CD4-positive, alpha-beta T cell treated with Interleukin-6 for 4 hours (primary cell): ENCODE results near the gene PLCXD3.
"Not testable (repeated sequence)": the region's sequence is repeated elsewhere in the genome, so short reads cannot be mapped to it uniquely, and the experiment has no call there.

Source experiments
- DNase-seq: peaks from one replicate; pipeline ENCODE4 v3.0.0-alpha.2; 2020; ENCODE audit warnings: mixed read lengths

The PLCXD3 gene

DNA sequence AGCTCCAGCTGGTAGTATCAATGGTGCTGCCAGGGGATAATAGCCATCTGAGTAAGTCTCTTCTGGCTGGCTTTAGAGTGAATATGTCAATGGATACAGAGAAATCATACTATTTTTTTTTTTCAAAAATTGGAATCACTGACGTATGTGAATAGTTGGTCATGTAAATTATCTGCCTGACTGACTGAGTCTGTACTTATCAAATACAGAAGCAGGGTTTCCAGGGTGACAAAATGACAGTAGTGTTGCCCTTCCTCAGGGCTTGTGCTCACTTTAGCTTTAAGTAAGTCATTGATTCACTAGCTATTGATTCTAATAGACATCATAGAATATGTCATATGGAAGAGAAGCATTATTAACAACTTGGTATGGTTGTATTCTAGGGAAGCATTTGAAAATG, 171.1 kb downstream of the PLCXD3 start:
- no peak for DNase-seq

DNA sequence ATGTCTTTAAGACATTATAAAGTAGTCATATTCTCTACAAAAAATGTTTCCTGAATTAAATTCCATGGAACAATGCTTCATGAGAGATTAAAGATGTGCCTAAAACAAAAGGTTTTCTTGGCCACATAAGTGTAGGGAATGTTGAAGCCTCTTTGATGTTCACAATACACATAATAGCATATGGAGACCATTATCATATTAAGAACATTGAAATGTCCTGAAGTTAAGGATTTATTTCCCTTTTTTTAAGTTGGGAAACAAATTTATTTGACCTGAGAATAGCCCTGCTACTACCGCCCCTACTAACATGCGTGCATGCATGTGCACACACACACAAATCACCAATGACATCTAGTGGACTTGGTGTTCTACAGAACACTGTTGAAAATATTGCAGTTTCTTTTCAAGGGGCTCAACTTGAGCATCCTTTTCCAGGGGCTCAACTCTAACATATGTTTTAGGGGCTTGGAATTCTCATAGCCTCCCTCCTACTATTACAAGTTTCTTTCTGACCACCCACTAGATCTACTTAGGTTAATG, 172.2 kb downstream of the PLCXD3 start:
- no peak for DNase-seq

DNA sequence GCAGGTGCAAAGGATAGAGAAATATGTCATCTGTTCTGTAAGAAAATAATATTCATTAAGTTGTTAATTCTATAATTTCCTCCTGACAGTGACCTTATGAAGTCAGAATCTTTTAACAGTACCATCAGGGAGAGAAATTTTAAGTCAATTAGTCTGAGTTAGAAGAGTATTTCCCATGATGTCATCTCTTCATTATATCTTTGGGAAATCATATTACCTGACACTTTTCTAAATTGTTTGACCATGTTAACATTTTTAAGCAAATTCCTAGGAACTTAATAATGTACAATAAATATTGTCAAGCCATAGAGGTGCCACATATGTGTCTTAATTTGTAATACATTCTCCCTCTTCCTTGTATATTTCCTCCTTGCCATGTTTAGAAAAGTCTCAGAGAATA, 172.7 kb downstream of the PLCXD3 start:
- DNase-seq, result no peak

DNA sequence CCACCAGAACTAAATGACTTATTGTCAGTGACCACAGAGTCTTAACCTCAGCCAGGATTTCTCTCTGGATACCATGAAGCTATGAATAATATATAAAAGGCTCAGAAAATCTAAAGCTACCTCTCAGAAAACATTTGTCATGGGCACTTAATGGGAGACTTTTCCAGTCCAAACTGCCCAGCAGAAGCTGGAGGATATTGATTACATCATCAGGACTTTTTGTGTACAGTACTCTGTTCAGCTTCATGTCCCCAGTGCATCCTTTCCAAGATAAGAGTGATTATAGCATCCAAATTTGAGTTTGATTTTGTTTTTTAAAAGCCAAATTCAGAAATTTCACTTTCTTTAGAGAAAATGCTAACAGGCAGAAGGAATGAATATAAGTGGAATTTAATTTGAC, 173.2 kb downstream of the PLCXD3 start:
- no peak for DNase-seq

DNA sequence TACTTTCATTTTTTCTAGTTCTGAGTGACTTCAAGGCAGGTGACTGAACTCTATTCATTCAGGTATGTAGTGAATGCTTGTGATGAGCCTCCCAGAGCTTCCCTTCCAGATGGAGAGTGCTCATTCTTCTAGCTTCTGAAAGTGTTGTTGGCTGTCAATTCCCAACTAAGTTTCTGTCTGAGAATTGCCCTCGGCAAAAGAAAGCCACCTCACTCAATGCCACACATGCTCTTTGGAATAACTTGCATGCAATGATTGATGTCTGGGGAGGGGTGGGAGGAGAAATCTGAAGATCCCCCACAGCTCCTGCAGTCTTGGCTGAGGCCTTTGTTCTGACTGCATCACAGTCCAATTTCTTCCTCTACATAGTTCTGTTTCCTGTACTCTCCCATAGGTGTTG, 173.9 kb downstream of the PLCXD3 start:
- DNase-seq, result no peak

DNA sequence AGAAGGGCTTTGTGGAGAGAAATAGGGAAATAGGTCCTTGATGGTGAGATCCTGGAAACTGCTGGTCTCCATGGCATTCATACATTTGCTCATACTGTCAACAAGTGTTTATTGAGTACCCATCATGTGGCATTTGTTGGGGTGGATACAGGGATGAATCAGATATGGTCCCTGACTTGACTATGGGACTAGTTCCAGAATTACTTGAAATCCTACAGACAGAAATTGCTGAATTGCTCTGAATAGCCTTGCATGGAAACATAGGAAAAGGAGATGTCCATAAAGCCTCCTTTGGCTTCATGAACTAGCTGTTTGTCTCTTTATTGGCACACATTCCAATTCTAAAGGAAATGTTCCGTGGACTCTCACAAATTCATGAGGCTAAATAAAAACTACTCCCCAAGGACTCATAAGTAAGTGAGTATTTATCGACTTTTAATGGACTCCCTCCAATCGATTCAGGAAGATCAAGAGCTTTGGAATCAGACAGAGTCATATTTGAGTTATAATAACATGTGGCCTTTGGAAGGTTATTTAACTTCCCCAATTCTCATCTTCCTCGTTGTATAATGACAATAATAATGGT, 174.7 kb downstream of the PLCXD3 start:
- no peak for DNase-seq

DNA sequence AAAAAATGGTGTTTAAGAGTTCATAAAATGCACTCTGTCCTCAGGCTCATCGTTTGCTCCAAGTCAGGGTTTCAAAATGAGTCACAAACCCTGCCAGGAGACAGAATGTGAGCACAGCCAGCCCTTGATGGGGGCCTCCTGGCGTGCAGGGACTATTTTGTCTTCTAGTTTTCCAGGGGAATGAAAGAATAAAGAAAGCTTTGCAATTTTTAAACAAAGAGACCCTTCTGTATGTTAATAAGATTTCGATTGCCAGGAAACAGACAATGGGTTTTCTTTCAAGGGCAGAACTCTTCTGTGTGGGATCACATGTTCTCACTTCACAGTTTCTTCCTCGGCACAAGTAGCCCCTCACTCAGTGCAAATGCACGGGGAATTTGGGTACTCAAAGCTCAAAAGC, 175.6 kb downstream of the PLCXD3 start:
- no peak for DNase-seq

DNA sequence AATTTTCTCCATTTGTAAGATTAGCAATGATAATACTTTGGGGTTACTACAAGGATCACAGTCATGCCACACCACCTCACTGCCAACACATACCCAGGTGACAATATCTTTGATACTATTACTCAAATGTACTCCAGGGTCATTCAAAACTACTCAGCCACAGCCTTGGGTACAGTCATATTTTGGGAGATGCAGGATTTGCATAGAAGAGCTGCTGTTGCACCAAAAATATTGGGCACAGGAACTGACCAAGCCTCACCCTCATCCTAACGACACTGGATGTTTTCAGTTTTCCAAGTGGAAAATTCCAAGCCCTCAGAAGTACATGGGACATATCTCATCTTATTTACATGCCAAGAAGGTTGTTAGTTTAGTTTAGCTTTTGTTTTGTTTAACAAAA, 176.2 kb downstream of the PLCXD3 start:
- no peak for DNase-seq

DNA sequence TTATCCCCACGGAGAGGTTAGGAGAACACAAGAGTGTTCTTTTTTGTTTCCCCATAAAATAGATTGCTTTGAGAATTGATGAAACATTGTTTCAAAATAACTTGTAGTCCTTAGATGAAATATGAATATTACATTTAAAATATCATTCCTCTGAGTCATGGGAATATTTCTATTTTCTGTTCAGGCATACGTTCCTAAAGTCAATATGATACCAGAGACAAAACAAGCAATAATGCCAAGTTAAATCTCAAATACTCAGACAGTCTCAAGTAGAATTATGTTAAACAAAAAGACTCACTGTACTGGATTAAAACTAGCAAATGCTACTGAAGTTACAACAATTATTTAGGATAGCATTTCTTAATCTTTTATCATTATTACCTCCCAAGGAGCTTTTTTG, 185.3 kb downstream of the PLCXD3 start:
- no peak for DNase-seq

DNA sequence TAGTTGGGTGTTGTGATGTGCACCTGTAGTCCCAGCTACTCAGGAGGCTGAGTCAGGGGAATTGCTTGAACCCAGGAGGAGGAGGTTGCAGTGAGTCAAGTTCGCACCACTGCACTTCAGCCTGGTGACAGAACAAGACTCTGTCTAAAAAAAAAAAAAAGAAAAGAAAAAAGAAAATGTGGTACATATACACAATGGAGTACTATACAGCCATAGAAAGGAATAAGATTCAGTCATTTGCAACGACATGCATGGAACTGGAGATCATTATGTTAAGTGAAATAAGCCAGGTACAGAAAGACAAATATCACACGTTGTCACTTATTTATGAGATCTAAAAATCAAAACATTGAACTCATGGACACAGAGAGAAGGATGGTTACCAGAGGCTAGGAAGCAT, 187.6 kb downstream of the PLCXD3 start:
- DNase-seq, result not testable (repeated sequence)

DNA sequence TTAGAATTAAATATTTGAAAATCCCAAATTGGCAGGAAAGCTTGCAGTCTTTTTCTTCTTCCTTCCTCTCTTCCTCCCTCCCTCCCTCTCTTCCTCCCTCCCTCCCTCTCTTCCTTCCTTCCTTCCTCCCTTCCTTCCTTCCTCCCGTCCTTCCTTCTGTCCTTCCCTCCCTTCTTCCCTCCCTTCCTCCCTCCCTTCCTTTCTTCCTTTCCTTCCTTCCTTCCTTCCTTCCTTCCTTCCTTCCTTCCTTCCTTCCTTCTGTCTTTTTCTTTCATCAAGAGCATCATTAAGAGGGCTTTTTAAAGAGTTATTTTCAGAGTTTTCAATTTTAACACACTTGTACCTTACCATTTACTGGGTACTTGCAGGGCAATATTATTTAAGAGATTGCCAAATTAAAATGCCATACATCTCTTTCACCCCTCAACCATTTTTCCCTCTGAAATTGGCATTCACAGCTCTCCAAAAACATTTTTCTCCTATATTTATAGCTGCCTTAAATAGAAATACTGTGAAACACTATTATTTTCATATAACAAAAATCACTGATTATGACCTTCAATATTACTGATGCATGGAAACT, 197.8 kb downstream of the PLCXD3 start:
- DNase-seq, result no peak

DNA sequence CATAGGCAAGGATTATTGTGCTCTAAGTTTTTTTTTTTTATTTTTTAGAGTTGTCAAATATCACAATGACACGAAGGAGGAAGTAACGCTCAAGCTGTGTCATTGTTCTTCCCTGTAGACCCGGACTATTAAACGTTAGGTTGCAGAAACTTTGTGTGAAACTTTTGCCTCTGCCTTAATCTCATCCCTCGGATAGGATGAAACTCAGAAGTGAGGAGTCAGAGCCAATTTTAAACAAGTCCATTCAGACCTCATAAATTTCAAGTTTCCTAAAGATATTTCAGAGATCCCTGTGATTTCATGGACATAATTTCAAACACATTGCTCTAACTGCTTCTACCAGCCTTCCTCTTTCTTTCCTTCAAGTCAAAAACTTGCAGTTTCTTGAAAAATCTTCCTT, 198.3 kb downstream of the PLCXD3 start:
- no peak for DNase-seq

DNA sequence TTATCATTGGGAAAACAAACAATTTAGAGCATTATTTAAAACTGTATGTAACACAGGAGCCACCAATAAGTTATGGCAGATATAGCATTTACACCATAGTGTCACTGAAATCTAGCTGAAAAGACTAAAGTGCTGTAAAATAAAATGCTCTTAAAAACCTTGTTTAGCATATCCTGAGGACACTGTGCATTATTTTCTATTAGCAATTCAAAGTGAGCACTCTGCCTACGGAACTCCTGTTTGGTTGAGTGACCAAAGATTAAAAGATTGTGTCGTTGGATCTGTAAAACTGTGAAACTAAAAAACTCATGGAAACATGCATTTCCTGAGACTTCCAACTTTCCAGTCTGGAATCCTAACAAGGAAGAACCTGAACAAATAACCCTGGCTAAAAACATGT, 201.1 kb downstream of the PLCXD3 start:
- no peak for DNase-seq

DNA sequence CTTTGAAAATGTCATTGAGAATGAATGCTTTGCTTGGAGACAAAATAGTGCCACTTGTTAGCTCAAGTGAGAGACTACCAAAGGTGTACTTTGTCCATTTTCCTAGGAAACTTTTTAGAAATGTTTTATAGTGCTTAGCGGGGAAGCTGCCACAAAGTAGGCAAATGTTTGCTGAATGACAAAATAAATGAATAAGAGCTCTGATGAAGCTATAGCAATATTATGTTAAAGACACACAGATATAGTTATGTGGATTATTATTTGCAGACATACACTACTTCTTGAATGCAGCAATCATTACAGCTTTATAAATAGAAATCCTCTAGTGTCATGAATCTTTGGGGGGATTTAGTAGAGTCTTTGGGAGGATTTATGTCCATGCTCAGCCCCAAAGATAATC, 204.4 kb downstream of the PLCXD3 start:
- DNase-seq, result no peak

DNA sequence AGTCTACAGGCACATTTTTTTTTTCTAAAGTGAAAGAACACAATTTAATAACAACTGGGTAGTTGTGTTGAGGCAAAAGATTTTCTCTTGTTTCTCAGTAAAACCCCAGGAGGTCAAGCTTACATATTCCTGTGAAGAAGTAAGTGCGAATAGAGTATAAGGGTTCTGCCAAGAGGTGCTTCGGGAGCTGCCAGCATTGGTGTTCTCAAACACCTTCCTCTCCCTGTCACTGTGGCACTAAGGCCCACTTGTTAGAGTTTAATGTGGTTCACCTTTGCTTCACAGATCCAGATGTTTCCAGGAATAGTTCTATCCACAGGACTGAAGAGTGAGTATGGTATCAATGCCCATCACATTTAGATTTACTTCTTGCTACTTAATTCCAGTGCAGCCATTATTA, 205.3 kb downstream of the PLCXD3 start:
- no peak for DNase-seq

DNA sequence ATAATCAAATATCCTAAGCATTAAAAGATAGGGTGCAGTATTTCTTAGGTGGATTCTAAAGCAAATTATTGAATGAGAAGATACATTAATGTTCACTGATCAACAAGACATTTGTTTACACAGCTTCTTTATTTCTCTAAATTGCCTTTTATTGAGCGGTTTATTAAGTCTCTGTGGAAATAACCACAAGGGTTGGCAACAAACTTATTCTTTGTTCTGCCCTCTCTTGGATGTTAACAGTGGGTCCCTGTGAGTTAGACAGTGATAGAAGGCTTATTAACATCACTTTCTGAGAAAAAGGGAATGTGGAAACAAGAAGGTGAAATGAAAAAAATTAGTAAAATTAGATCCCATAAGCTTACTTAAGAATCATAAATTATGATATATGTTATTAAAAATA, 214.3 kb downstream of the PLCXD3 start:
- DNase-seq, result no peak

DNA sequence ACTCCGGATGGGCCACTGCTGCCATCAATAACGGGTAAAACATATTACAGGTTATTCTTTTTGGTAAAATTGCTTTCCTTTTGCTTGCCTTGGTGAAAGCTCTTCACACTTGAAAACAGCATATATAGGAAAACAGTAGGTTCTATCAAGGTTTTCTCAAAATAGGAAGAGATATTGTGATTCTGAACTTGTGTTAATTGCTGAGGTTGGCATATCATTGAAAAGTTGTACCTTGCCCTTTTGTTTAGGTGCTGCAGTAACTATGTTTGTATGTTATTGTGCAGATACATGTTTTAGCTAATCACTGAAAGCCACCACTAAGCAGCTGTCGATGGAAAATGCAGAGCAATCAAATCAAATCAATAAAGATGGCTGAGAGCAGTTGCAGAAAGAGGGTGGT, 219.1 kb downstream of the PLCXD3 start:
- no peak for DNase-seq

DNA sequence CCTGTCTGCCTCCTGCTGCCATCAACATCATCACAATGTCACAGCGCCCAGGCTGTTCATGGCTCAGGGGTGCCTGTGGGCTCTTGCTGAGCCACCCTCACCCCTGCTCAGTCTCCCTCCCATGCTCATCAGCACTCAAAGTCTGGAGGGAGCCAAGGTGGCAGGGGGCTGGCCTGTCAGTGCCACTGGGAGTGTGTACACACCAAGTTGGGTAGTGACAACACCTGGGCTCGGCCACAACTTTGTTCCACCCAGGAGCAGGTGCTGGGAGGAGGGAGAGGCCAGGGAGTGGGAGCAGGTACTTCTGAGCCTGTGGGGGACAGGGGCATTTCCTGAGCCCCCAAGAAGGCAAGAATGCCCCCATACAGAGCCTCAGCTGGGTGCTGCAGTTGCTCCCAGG, 219.6 kb downstream of the PLCXD3 start:
- DNase-seq, result no peak

DNA sequence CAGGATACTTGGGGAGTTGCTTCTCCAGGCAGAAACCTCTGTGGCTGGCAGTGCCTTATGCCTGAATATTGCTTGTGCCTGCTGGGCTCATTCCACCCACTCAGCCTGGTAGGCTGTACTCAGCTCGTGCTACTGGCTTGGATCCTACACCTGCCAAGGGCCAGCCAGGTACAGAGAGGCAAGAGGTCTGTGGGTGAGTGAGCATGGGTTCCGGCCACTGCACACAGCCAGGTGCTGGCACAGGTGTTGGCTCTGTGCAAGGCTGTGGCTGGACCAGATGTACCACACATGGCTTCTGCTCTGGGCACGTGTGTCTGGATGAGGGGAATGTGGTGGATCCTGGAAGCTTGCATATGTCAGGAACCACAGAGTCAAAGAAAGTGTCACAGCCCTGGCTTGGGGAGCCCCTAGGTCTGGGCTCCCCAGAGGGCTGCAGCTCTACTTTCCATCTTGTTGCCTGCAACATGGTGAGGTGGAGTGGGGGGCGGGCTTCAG, 220.4 kb downstream of the PLCXD3 start:
- no peak for DNase-seq

DNA sequence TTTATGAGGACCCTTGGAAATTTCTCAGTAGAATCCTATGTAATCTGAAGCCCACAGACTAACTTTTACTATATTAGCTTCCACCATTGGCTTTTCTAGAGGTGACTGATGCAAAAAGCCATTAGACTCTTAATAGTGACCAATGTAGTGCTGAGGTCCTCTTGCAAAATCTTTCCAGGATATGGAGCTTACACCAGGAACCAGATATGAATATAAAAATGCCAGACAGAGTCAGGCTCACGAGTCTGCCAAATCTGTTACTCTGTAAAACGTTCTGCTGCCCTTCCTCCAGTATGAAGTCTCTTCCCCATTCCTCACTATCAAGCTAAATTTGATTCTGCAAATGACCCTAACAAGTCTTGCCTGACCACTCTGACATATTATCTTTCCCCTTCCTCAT, 223.7 kb downstream of the PLCXD3 start:
- DNase-seq, result no peak

DNA sequence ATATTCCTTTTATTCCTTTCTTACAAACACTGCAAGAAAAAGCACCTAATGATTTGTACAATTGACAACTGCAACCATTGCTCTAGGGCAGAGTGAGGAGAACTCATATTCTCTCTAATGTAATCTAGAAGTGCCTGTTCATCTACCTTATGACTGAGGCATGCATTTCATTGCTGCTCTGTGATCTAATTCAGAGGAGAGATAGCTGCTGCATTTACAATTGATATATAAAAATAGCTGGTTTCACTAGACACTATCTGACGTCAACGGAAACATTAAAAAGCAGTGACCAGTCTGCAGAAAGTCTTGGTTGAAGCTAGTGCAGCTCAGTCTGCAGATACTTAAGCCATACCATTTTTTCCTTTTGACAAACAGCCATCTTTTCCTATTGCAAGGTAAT, 224.2 kb downstream of the PLCXD3 start:
- DNase-seq, result no peak

DNA sequence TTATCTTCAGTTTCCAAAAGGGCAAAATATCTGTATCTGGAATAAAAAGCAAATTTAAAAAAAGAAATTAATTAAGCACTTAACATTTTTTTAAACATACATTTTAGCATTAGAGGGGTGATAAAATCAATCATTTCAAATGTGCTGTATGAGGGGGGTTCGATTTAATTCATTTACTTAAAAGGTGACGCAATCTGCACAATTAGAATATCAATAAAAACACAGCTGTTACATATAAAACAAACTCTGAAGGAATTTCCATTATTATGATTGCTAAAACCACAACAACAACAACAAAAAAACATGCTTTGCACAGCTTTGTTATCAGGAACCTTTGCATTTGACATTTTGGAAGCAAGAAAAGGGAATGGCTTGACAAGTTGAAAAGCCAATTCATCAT, 225.5 kb downstream of the PLCXD3 start:
- DNase-seq, result no peak

DNA sequence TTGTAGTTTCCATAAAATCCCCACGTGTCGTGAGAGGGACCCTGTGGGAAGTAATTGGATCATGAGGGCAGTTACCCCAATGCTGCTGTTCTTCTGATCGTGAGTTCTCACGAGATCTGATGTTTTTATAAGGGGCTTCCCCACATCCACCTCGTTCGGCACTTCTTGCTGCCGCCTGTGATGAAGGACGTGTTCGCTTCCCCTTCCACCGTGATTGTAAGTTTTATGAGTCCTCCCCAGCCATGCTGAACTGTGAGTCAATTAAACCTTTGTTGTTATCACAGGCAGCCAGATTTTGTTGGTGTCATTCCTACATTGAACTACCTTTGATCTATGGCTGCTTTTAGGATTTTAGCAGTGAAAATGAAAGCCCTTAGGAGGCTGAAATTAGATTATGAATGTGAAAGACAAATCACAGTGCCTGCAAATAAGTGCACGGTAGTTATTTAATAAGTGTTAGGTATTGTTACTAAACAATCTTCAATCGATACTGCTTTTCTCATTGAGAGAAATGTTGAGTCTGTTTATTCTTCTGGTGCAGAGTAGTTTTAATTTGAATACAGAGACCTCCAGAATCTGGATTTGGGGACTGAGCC, 229.1 kb downstream of the PLCXD3 start:
- DNase-seq, result no peak

DNA sequence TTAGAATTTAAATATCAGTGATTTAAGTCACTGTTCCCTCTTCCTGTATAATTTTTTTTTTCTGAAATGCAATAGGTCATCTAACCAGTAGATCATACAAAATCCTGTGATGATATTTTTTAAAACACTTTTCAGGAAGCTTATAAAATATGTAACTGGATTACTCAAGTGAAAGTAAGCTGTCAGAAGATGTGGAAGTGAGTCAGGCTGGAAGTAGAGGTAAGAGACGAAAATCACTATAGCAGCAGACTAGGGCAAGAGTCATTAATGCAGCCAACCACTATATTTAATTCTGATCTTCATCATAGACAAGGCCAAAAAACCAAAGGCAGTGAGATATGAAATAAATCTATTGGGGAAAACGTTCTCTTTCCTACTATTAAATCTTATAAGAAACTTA, 231.4 kb downstream of the PLCXD3 start:
- no peak for DNase-seq
